ENCODE measurements around the gene BCLAF1.

Gene BCLAF1

GRCh38 chr6:136323431-136324112, 33.9 kb upstream of the BCLAF1 start:
- TF ChIP-seq EZH2phosphoT487 (IDR thresholded peaks at IDR 0.05; ENCODE audit: low read length) (no peak), EZH2 (optimal IDR thresholded peaks at IDR 0.05; ENCODE audit: low read depth, low read length) (no peak)

GRCh38 chr6:136319732-136320131, 30.1 kb upstream of the BCLAF1 start:
- H3K36me3 ChIP-seq (replicated peaks; ENCODE audit: insufficient read depth, low read length), result no peaks in the 10 kb centered on the region
- H4K20me1 ChIP-seq (ENCODE audit: insufficient read depth, low read length), result no peaks in the 10 kb centered on the region
- H3F3A ChIP-seq (ENCODE audit: insufficient read depth, low read length), result no peaks in the 10 kb centered on the region
- no peak overlapping the region for H3K4me3 ChIP-seq (ENCODE audit: low read length)
- H2AFZ ChIP-seq (ENCODE audit: low read length), result no peak overlapping the region
- no peak for DNase-seq
- no peaks in the 10 kb centered on the region for H3K9me2 ChIP-seq (replicated peaks; ENCODE audit: insufficient read depth, low read length)
- no peaks in the 10 kb centered on the region for H3K79me2 ChIP-seq (ENCODE audit: low read length)
- no peaks in the 10 kb centered on the region for H3K9me3 ChIP-seq (replicated peaks; ENCODE audit: insufficient read depth, low read length)
- H3K27me3 ChIP-seq (replicated peaks; ENCODE audit: insufficient read depth, low read length), result no peaks in the 10 kb centered on the region
- H3K9ac ChIP-seq (ENCODE audit: low read length), result no peak overlapping the region
- TF ChIP-seq EZH2 (optimal IDR thresholded peaks at IDR 0.05; ENCODE audit: low read depth, low read length) (no peak), EZH2phosphoT487 (IDR thresholded peaks at IDR 0.05; ENCODE audit: low read length) (no peak), CTCF (IDR thresholded peaks at IDR 0.05; ENCODE audit: low read length) (no peak)
- H3K27ac ChIP-seq (ENCODE audit: low read length), result no peak overlapping the region
- H3K4me2 ChIP-seq (ENCODE audit: low read depth, low read length), result no peak overlapping the region
- no peaks in the 10 kb centered on the region for H3K4me1 ChIP-seq (ENCODE audit: low read length)

More at GRCh38 chr6:136323431-136324112, 33.9 kb upstream of the BCLAF1 start:
- H3F3A ChIP-seq (ENCODE audit: insufficient read depth, low read length), result no peaks in the 10 kb centered on the region
- no peak for DNase-seq
- no peaks in the 10 kb centered on the region for H3K27me3 ChIP-seq (replicated peaks; ENCODE audit: insufficient read depth, low read length)
- H3K79me2 ChIP-seq (ENCODE audit: low read length), result no peaks in the 10 kb centered on the region
- no peaks in the 10 kb centered on the region for H4K20me1 ChIP-seq (ENCODE audit: insufficient read depth, low read length)
- H3K9me2 ChIP-seq (replicated peaks; ENCODE audit: insufficient read depth, low read length), result no peaks in the 10 kb centered on the region
- no peaks in the 10 kb centered on the region for H3K4me1 ChIP-seq (ENCODE audit: low read length)
- no peak overlapping the region for H3K9ac ChIP-seq (ENCODE audit: low read length)
- H2AFZ ChIP-seq (ENCODE audit: low read length), result no peak overlapping the region
- no peaks in the 10 kb centered on the region for H3K9me3 ChIP-seq (replicated peaks; ENCODE audit: insufficient read depth, low read length)
- H3K36me3 ChIP-seq (replicated peaks; ENCODE audit: insufficient read depth, low read length), result no peaks in the 10 kb centered on the region
- H3K27ac ChIP-seq (ENCODE audit: low read length), result no peak overlapping the region
- no peak overlapping the region for H3K4me3 ChIP-seq (ENCODE audit: low read length)
- H3K4me2 ChIP-seq (ENCODE audit: low read depth, low read length), result no peak overlapping the region

- H3F3A ChIP-seq (ENCODE audit: insufficient read depth, low read length), result no peaks in the 10 kb centered on the region
- no peaks in the 10 kb centered on the region for H3K36me3 ChIP-seq (replicated peaks; ENCODE audit: insufficient read depth, low read length)
- no peaks in the 10 kb centered on the region for H3K27me3 ChIP-seq (replicated peaks; ENCODE audit: insufficient read depth, low read length)
- DNase-seq, result no peak
- no peaks in the 10 kb centered on the region for H3K9me2 ChIP-seq (replicated peaks; ENCODE audit: insufficient read depth, low read length)
- no peak overlapping the region for H3K4me3 ChIP-seq (ENCODE audit: low read length)
- H4K20me1 ChIP-seq (ENCODE audit: insufficient read depth, low read length), result no peaks in the 10 kb centered on the region
- no peaks in the 10 kb centered on the region for H3K9me3 ChIP-seq (replicated peaks; ENCODE audit: insufficient read depth, low read length)
- H2AFZ ChIP-seq (ENCODE audit: low read length), result no peak overlapping the region
- H3K27ac ChIP-seq (ENCODE audit: low read length), result no peak overlapping the region
- no peaks in the 10 kb centered on the region for H3K4me1 ChIP-seq (ENCODE audit: low read length)
- no peak overlapping the region for H3K9ac ChIP-seq (ENCODE audit: low read length)
- TF ChIP-seq EZH2 (optimal IDR thresholded peaks at IDR 0.05; ENCODE audit: low read depth, low read length), result no peak
- TF ChIP-seq EZH2phosphoT487 (IDR thresholded peaks at IDR 0.05; ENCODE audit: low read length), result no peak
- no peak for TF ChIP-seq CTCF (IDR thresholded peaks at IDR 0.05; ENCODE audit: low read length)
- H3K79me2 ChIP-seq (ENCODE audit: low read length), result no peaks in the 10 kb centered on the region
- H3K4me2 ChIP-seq (ENCODE audit: low read depth, low read length), result no peak overlapping the region
Measured at GRCh38 chr6:136318676-136319075, 29.0 kb upstream of the BCLAF1 start.

- Histone ChIP-seq H3K4me2 (ENCODE audit: low read depth, low read length) (no peak overlapping the region), H3K9me2 (replicated peaks; ENCODE audit: insufficient read depth, low read length) (no peaks in the 10 kb centered on the region), H3F3A (ENCODE audit: insufficient read depth, low read length) (no peaks in the 10 kb centered on the region), H2AFZ (ENCODE audit: low read length) (no peak overlapping the region), H3K9ac (ENCODE audit: low read length) (no peak overlapping the region), H4K20me1 (ENCODE audit: insufficient read depth, low read length) (no peaks in the 10 kb centered on the region), H3K4me1 (ENCODE audit: low read length) (no peaks in the 10 kb centered on the region), H3K27ac (ENCODE audit: low read length) (no peak overlapping the region), H3K4me3 (ENCODE audit: low read length) (no peak overlapping the region), H3K36me3 (replicated peaks; ENCODE audit: insufficient read depth, low read length) (no peaks in the 10 kb centered on the region), H3K27me3 (replicated peaks; ENCODE audit: insufficient read depth, low read length) (no peaks in the 10 kb centered on the region), H3K9me3 (replicated peaks; ENCODE audit: insufficient read depth, low read length) (no peaks in the 10 kb centered on the region), H3K79me2 (ENCODE audit: low read length) (no peaks in the 10 kb centered on the region)
- TF ChIP-seq EZH2phosphoT487 (IDR thresholded peaks at IDR 0.05; ENCODE audit: low read length), result no peak
- TF ChIP-seq EZH2 (optimal IDR thresholded peaks at IDR 0.05; ENCODE audit: low read depth, low read length), result no peak
- no peak for TF ChIP-seq CTCF (IDR thresholded peaks at IDR 0.05; ENCODE audit: low read length)
- DNase-seq, result no peak
Measured at GRCh38 chr6:136317971-136318370, 28.3 kb upstream of the BCLAF1 start.

Measured in MM.1S (cell line).